GM18508 (cell line): ENCODE results near the gene NDFIP1.

Experiments used
- ATAC-seq: cut with Tn5 transposase; IDR thresholded peaks from one replicate; pipeline ENCODE4 v1.9.1; 2021; ENCODE audit warnings: moderate number of reproducible peaks; ENCODE audit not compliant: insufficient read depth, unreplicated experiment

The NDFIP1 gene

DNA sequence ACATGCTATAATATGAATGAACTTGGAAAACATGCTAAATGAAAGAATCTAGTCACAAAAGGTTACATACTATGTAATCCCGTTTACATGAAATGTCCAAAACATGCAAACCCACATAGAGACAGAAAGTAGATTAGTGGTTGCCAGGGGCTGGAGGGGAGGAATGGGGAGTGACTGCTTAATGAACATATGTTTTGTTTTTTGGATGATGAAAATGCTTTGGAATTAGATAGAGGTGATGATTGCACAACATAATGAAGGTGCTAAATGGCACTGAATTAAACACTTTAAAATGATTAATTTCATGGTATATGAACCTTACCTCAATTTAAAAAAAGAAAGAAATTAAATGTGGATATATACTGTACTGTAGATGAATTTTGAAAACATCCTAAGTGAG, 17.6 kb upstream of the NDFIP1 start:
- no peak for ATAC-seq

GRCh38 chr5:142091922-142092321, 16.7 kb upstream of the NDFIP1 start:
- ATAC-seq: no peak

- no peak for ATAC-seq
Observed at GRCh38 chr5:142095035-142095434, 13.5 kb upstream of the NDFIP1 start.

GRCh38 chr5:142095651-142096330, 12.8 kb upstream of the NDFIP1 start:
- ATAC-seq: no peak

- no peak for ATAC-seq
Observed at GRCh38 chr5:142096382-142096781, 12.2 kb upstream of the NDFIP1 start.

DNA sequence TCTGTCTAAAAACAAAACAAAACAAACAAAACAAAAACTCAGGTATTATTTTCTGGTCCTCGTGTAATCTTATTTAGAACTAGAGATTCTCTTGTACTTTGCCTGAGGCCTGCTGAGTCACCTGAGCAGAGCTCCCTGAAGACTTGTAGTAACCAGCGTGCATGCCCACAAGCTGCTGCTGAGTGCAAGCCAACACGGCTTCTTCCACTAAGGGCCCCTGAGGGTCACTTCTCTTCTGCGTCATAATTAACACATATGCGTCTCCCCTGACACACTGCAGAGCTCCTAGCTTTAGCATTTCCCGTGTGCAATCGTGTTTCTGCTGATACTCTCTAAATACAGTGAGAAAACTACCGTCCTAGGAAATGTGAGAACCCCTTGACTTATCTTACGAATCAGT, 10.9 kb upstream of the NDFIP1 start:
- ATAC-seq: no peak

- ATAC-seq: no peak
Observed at GRCh38 chr5:142098275-142098674, 10.3 kb upstream of the NDFIP1 start.

- no peak for ATAC-seq
Observed at GRCh38 chr5:142098931-142099330, 9.6 kb upstream of the NDFIP1 start.

GRCh38 chr5:142100307-142100706, 8.3 kb upstream of the NDFIP1 start:
- no peak for ATAC-seq

GRCh38 chr5:142102980-142103740, 5.4 kb upstream of the NDFIP1 start:
- no peak for ATAC-seq

DNA sequence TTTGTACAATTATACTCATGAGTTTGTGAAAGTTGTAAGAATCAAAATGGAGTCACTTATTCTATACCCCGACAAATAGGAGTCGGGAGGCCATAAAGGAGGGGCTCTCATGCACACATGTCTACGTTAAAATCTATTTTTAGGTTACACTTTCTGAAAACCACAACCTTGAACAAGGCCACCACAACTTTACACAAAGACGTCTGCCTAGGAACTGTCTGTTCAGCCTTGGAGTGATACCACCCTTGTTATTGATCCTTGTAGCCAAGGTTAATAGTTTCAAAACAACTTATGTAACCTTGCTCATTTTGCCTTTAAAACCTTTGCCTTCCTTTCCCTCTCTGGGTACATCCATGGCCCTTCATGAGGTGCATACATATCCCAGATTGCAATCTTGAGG, 4.1 kb upstream of the NDFIP1 start:
- no peak for ATAC-seq

DNA sequence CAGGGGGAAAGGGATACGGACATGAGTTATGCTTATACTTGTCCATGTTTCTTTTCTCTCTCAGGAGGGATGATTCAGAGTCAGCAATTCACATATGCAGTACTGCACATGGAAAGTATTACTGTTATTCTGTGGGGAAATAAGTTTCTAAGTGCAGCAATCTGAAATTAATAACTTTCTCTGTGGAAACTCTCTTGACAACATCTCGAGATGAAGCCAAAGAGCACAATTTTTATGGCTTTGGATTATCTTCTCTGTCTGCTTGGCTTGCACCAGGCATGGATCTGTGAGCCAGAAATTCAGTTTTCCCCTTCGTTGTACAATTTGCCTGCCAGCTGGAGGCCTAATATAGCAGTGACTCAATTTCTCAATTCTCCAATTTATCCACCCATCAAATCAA, 2.5 kb upstream of the NDFIP1 start:
- ATAC-seq: no peak

GRCh38 chr5:142107036-142107735, 1.4 kb upstream of the NDFIP1 start:
- no peak for ATAC-seq

DNA sequence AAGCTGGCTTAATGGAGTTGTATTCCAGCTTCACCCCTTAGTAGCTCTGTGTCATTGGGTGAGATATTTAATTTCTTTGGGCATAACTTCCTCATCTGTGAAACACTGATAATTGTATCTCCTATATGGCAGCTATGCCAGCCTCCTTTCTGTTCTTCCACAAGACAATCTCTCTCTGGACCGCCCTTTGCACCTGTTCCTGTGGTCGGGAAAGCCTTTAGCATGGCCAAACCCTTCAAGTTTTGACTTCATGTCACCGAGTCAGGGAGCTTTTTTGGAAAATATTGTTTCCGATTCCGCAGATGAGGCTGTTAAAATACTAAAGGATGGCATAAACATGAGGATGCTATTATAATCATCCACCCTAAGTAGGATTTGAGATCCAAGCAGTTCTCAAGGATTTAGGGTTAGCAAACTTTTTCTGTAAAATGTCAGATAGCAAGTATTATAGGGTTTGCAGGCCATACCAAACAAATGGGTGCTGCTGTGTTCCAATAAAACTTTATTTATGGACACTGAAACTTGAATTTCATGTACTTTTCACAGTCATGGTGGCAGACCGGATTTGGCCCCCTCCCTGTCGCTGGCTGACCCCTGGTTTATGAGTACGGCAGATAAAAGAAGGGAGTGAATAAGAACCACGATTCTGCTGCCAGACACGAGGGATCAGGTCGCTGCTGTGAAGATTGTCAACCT, 695 bp upstream of the NDFIP1 start:
- no peak for ATAC-seq

DNA sequence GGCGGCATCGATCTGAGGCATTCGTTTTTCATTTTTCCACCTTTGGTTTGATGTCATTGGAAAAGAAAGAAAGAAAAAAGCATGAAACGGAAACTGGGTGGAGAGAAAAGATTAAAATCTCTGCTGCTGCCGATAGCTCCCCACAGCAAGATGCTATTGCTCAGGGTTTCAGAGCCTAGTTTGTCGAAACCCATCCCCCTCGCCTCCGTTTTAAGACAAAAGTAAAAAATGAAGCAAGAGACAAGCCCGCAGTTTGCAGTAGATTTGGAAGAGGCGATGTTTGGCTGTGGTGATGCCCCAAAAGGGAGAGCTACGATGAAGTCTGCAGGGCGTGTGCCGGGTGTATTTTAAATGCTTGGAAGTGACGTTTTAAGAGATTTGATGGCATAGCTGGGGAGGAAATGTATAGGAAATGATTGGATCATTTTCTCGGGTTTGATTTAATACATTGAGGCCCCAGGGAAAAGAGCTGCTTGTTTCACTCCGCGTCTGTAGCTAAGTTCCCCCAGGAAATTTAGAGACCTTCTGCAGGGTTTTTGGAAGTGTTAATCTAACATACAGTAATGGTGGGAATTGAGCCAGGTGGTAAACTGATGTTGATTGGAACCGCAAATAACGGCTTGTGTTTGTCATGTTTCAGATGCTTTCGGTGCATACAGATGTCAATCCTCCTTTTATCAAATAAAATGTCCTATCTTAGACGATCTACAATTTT, 909 bp downstream of the NDFIP1 start:
- no peak for ATAC-seq

- ATAC-seq: no peak
Observed at GRCh38 chr5:142110046-142110531, 1.5 kb downstream of the NDFIP1 start.

- ATAC-seq: no peak
Observed at GRCh38 chr5:142110988-142111687, 2.6 kb downstream of the NDFIP1 start.

DNA sequence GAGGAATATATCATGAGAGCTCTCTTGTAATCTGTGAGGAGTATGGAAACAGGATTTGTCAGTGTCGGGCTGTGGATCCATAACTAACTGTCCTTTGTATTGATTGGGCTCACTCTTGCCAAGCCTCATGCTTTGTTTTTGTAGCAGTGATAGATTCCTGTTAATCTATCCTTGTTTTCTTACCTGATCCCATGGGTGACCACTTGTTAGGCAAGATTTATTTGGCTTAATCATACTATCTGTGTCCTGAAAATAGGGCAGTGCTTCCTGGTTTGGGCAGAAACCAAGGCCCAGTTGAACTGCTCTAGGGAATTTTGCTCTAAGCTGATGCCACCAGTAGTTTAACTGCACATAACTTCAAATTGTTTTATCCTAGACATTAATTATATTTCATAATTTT, 6.1 kb downstream of the NDFIP1 start:
- no peak for ATAC-seq

DNA sequence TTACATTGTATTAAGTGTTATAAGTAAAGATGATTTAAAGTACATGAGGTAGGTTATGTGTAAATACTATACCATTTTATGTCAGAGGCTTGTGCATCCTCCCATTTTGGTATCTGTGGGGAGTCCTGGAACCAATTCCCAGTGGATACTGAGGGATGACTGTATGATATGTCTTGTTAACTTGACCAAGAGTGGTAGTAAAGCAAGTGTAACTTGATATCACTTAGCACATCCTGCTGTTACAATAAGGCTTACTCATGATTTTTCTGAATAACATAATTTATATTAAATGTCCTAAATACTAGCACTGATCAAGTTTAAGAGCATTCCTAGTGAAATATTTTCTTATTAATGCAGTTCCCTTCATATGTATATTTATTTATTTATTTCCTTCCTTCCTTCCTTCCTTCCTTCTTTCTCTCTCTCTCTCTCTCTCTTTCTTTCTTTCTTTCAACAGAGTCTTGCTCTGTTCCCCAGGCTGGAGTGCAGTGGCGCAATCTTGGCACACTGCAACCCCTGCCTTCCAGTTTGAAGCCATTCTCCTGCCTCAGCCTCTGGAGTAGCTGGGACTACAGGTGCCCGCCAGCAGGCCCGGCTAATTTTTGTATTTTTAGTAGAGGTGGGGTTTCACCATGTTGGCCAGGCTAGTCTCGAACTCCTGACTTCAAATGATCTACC, 7.5 kb downstream of the NDFIP1 start:
- ATAC-seq: no peak
